Measurements from ENCODE around the gene PAPSS1.

DNA sequence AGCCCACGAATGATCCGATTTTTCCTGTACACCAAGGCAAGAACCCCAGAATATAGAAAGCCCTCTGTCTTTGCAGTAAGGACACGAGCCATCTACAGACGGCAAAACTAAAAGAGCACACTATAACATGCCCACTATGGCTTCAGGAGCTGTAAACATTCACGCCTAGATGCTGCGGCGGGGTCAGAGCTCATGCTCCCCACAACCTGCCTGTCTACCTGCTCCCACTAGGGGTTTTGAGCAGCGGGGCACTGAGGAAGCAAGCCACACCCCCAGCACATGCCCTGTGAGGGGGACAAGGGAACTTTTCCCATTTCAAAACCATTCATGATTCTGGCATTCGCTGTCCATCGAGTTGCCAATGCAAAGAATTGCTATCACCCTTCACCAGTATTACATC lies 144.8 kb downstream of the PAPSS1 start:
- TF ChIP-seq EZH2phosphoT487 (IDR thresholded peaks at IDR 0.05), result no peak
- TF ChIP-seq, protein P1, sequence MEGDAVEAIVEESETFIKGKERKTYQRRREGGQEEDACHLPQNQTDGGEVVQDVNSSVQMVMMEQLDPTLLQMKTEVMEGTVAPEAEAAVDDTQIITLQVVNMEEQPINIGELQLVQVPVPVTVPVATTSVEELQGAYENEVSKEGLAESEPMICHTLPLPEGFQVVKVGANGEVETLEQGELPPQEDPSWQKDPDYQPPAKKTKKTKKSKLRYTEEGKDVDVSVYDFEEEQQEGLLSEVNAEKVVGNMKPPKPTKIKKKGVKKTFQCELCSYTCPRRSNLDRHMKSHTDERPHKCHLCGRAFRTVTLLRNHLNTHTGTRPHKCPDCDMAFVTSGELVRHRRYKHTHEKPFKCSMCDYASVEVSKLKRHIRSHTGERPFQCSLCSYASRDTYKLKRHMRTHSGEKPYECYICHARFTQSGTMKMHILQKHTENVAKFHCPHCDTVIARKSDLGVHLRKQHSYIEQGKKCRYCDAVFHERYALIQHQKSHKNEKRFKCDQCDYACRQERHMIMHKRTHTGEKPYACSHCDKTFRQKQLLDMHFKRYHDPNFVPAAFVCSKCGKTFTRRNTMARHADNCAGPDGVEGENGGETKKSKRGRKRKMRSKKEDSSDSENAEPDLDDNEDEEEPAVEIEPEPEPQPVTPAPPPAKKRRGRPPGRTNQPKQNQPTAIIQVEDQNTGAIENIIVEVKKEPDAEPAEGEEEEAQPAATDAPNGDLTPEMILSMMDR (IDR thresholded peaks at IDR 0.05), result no peak

All from neural progenitor cell (in vitro differentiated cells).